ENCODE results near the gene PSTPIP1.

Gene PSTPIP1

GRCh38 chr15:76978522-76979330 lies 16.2 kb upstream of the PSTPIP1 start:
- TF ChIP-seq CTCF (conservative IDR thresholded peaks at IDR 0.05; ENCODE audit: low read depth, low read length) = no peak
- H3K4me3 ChIP-seq (ENCODE audit: low read length) = no peak overlapping the region
- DNase-seq (ENCODE audit: low read depth) = no peak

- DNase-seq (ENCODE audit: low read depth) = no peak
- no peak for TF ChIP-seq CTCF (conservative IDR thresholded peaks at IDR 0.05; ENCODE audit: low read depth, low read length)
These were observed 15.5 kb upstream of the PSTPIP1 start for GRCh38 chr15:76979331-76979925.

GRCh38 chr15:76979996-76980520 lies 14.9 kb upstream of the PSTPIP1 start:
- no peak overlapping the region for H3K4me3 ChIP-seq (ENCODE audit: low read length)
- no peak for DNase-seq (ENCODE audit: low read depth)
- TF ChIP-seq CTCF (conservative IDR thresholded peaks at IDR 0.05; ENCODE audit: low read depth, low read length) = no peak

More at GRCh38 chr15:76979331-76979925, 15.5 kb upstream of the PSTPIP1 start:
- H3K4me3 ChIP-seq (ENCODE audit: low read length) = no peak overlapping the region

- no peak overlapping the region for H3K4me3 ChIP-seq (ENCODE audit: low read length)
- DNase-seq (ENCODE audit: low read depth) = no peak
- TF ChIP-seq CTCF (conservative IDR thresholded peaks at IDR 0.05; ENCODE audit: low read depth, low read length) = no peak
These were observed 12.6 kb upstream of the PSTPIP1 start for GRCh38 chr15:76982356-76982755.

- TF ChIP-seq CTCF (conservative IDR thresholded peaks at IDR 0.05; ENCODE audit: low read depth, low read length) = no peak
- no peak for DNase-seq (ENCODE audit: low read depth)
- no peak overlapping the region for H3K4me3 ChIP-seq (ENCODE audit: low read length)
These were observed 12.2 kb upstream of the PSTPIP1 start for GRCh38 chr15:76982756-76983155.

GRCh38 chr15:76983590-76984375 lies 11.1 kb upstream of the PSTPIP1 start:
- no peak for DNase-seq (ENCODE audit: low read depth)
- no peak overlapping the region for H3K4me3 ChIP-seq (ENCODE audit: low read length)
- TF ChIP-seq CTCF (conservative IDR thresholded peaks at IDR 0.05; ENCODE audit: low read depth, low read length) = no peak
